Activated CD4-positive, alpha-beta T cell treated with anti-CD3 and anti-CD28 coated beads, Interleukin-2, amount 50 U/mL, for 4 hours (primary cell): ENCODE results near the gene MTSS2.

Experiments used
- DNase-seq, 2 experiments: peaks; one replicate each; pipeline ENCODE4 v3.0.0-alpha.2; 2020

Gene MTSS2

DNA sequence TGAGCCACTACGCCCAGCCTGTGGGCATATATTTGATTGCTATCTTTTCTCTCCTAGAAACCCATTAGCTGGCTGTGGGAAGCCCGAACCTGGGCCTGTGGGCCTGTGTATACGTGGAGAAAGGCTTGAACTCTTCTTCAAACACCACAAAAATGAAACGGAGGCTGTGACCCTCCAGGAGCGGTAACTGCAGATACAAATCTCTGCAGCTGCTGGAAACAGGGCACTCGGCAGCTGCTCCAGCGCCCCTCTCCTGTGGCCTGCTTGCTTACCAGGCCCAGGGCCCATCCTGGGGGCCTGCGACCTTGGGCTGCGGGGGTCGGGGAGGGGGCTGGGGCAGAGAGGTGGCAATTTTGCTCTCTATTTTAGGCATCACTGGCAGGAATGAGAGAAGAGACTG, 28.0 kb upstream of the MTSS2 start:
- DNase-seq = no peak

- no peak for DNase-seq
Measured at GRCh38 chr16:70713342-70713741, 27.5 kb upstream of the MTSS2 start.

GRCh38 chr16:70712942-70713341, 27.1 kb upstream of the MTSS2 start:
- DNase-seq = no peak

DNA sequence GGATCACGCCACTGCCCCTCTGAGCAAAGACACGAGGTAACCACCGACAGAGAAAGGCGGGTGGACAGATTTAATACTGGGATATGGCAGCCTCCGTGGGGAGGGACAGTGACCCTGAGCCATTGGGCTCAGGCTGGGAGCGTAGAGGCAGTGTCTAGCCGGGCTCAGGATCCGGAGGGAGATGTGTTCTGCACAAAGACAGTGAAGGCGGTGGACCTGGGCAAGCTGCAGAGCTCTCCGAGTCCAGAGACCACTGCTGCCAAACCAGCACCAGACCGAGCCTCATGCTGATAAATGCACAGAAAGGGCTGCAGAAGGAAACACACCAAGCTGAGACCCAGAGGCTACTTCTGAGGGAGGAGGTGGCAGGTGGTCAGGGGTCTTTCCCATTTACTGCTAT, 26.5 kb upstream of the MTSS2 start:
- DNase-seq = no peak

DNA sequence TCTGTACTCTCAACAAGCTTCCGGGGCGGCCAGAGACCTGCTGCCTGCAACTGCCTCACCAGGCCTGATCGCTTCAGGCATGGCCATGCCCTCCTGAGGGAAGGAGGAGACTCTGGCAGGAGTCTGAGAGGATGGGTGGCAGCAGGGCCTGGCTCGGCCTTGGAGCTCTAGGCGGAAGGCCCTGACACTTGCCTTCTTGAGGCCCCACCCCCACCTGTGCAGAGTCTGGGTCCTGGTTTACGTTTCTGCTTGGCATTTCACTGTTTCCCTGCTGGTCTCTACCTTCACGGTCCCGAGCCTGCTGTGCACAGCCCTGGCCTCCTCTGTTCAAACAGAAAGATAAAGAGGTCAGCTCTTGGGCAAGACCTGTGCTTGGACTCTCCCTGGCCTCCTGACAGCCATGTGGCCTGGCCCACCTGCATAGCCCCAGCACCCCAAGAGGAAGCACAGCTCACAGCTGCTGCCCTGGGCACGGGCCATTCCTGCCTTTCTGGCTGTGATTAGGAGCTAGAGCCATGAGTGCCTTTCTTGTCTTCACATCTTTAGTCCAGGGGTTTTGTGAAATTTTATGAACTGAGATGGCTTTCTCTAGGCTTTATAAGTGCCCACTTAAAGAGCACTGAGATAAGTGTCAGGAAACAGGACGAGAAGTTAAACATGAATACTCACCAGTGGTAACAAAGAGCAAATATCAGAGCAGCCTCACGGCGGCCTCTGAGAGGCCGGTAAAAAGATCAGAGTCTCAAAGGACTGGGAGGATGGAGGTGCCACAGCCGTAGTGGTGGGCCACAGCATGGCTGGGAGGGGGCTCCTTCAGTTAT, 25.6 kb upstream of the MTSS2 start:
- DNase-seq = no peak

DNA sequence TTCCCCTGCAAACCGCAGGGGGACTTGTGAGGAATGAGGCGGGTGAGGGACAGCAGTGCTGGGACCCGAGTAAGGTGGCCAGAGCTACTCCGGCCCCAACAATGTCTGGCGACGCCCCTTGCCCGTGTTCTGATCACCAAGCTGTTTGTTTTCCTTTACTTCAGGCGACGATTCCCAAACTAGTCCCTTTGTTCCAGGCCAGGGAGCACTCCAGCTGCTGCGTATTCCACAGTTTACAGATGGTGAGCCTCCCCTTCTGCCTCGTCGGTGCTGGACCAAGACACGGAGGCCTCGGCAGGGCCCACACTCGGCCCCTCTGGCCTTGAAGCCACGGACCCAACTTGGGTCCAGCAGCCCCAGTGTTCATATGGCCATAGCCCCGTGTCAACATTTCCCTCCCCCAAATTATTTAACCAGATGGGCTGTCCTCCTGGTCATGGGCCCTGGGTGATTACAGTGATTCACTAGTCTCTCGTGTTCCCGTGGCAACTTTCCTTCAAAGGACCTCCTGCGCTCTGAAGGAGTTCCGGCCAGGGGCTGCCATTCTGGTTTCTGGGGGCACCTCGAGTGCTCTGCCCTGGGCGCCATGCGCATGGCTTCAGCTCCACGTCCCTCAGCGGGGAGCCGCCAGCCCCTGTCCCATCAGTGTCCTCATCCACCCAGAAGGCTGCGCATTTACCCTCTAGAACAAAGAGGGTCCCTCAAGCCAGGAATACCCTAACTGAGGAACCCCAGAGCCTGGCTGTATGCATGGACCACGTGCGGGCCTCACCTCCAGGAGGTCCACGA, 24.8 kb upstream of the MTSS2 start:
- no peak for DNase-seq

DNA sequence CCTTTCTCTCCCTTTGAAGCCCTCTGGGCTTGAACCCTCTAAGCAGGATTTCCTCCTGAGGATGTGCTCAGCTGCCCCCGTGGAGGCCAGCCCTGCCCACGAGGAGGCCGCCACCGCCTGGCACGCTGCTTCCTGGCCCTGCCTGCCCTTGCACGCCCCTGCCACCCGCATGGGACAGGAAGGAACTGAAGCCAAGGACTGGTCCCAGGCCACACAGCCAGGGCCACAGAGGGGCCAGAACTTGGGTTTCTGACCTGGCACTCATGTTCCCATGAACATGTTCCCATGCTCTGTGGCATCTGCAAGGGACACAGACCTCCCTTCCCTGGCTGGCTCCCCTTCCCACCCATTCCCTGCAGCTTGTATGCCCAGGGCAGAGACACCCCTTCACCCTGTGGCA, 24.1 kb upstream of the MTSS2 start:
- no peak for DNase-seq

- no peak for DNase-seq
Measured at GRCh38 chr16:70709457-70709856, 23.6 kb upstream of the MTSS2 start.

DNA sequence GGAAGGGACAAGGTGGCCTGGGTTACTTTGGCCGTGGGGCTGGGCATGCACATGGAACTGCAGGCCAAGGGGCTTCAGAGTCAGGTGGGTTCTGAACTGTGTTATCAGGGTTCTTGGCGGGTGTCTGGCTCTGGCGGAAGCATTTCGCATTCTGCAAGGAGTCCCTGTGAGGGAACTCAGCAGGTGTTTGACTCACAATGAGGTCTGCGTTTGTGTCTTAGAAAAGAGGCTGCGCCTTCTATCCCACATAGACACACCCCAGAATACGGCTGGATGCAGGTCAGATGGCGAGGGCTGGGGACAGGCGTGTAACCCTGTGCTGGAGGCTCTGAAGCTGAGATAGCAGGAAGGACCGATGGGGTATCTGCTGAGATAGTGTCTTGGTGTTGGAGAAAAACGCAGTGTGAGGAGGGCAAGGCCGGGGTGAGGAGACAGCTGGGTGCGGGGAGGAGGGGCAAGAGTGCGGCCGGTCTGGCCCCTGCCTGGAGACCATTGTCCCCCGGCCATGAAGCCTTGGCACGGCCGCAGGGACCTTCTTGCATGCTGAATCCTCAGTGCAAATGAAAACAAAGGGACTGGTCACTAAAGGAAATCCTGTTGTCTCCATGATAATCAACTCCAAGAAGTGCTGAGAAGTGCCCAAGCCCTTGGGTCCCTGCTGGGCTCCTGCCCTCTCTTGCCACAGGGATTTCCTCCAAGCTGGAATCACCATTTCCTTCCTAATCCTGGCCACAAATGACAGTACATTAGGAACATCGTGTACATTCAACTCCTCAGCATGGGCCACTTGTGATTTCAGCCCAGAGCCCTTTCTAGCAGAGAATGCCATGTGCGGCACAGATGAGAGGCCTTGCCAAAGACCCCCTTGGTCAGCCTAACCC, 22.8 kb upstream of the MTSS2 start:
- DNase-seq = no peak

DNA sequence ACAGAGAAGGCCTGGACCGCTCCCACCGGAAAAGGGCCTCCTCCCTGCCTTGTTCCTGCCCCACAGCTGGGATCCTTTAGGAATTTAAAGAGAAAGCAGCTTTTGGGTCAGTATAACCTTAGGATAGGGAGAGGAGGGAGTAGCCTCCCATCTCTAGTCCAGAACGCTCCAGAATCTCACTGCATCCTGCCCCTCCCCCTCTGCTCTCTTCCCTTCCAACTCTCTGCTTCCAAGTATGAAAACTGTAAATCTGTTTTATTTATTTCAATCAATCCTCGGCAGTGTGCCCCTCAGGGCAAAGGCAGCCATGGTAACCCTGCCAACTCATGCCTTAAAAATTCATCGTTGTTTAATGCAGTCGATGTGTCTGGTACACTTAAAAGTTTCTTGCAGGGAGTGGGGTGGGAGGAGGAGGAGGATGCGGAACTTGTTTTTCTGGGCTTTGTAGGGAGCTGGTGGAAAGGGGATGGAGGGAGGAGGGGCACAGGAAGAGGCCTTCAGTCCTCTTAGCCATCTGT, 21.2 kb upstream of the MTSS2 start:
- DNase-seq = no peak

GRCh38 chr16:70705056-70705455, 19.2 kb upstream of the MTSS2 start:
- no peak for DNase-seq

GRCh38 chr16:70704586-70704985, 18.7 kb upstream of the MTSS2 start:
- no peak for DNase-seq

DNA sequence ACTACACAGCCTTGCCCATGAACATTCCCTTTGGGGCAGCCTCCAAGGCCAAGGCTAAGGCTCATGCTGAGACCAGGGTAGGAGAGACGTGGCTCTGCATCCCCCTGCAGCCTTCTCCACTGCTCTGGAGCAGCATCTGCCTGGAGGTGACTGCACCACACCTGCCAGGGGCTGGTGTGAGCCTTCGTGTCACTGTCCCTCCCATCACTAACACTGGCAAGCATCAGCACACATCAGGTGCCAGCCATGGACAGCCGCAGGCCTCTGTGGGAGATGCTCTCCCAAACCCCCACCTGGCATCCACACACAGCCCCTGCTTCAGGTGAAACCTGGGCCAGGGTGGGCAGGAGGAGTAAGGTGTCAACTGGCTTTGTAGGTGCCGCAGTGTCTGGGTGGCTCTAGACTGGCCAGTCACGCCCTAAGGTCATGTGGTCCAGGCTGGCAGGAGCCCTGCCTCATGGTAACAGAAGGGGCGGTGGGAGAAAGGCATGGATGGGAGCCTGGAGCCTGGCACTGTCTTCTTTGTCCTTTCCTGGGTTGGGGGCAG, 18.1 kb upstream of the MTSS2 start:
- DNase-seq = no peak

- DNase-seq = no peak
Measured at GRCh38 chr16:70703041-70703834, 17.4 kb upstream of the MTSS2 start.

- no peak for DNase-seq
Measured at GRCh38 chr16:70702624-70703023, 16.8 kb upstream of the MTSS2 start.

DNA sequence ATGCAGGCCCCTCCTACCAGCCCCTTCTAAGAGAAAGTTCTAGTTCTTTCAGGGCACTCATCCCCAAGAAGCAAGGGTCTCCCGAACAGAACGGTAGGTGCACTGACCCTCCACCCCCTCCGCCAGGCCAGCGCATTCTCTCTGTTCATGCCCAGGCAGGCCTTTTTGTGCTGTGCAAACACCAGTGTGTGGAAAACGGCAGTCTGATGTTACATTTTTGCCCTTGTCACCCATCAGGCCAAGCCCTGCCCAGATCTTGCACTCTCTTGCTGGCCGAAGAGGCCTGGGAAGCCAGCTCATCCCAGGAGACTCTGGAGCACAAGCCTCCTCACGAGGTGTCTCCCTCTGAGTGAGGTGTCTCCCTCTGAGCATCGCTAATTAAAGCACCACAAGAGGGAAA, 16.1 kb upstream of the MTSS2 start:
- no peak for DNase-seq

DNA sequence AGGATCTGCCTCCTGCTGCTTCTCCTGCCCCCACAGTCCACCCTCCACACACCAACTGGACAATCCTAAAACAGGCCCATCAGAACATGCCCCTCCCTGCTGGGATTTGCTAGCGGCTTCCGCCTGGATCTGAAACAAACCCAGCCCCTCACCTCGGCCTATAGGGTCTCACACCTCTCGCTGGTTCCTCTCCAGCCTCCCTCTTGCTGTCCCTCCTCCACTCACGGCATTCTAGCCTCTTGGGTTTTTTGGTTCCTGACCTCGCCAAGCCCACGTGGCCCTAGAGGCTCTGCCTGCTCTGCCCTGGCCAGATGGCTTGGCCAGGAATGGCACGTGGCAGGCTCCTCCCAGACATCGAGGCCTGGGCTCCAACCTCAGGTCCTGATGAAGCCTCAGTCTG, 15.7 kb upstream of the MTSS2 start:
- no peak for DNase-seq

- no peak for DNase-seq
Measured at GRCh38 chr16:70701036-70701435, 15.2 kb upstream of the MTSS2 start.

GRCh38 chr16:70700101-70701020, 14.5 kb upstream of the MTSS2 start:
- DNase-seq = no peak

GRCh38 chr16:70699696-70700095, 13.8 kb upstream of the MTSS2 start:
- no peak for DNase-seq

- DNase-seq = no peak
Measured at GRCh38 chr16:70698901-70699300, 13.0 kb upstream of the MTSS2 start.
